GM12865 (cell line): Measurements from ENCODE around the gene TMEM132A.
A peak's percentile ranks its signal among the peaks of the same experiment; 100 is the strongest.

ENCODE experiments used
- DNase-seq: peaks from one replicate; pipeline ENCODE4 v3.0.0; 2010; ENCODE audit warnings: low read depth
- H3K4me3 ChIP-seq: 2 replicates; pipeline ENCODE4 v1.5.1; 2011; ENCODE audit warnings: mild to moderate bottlenecking, low read depth, low read length, control low read depth
- CTCF ChIP-seq: IDR thresholded peaks from 2 replicates; pipeline ENCODE4 v1.5.1; 2011; ENCODE audit warnings: low read length, control low read depth, low read depth, inconsistent platforms; ENCODE audit not compliant: insufficient read depth; ENCODE audit errors: missing control alignments

The TMEM132A gene

DNA sequence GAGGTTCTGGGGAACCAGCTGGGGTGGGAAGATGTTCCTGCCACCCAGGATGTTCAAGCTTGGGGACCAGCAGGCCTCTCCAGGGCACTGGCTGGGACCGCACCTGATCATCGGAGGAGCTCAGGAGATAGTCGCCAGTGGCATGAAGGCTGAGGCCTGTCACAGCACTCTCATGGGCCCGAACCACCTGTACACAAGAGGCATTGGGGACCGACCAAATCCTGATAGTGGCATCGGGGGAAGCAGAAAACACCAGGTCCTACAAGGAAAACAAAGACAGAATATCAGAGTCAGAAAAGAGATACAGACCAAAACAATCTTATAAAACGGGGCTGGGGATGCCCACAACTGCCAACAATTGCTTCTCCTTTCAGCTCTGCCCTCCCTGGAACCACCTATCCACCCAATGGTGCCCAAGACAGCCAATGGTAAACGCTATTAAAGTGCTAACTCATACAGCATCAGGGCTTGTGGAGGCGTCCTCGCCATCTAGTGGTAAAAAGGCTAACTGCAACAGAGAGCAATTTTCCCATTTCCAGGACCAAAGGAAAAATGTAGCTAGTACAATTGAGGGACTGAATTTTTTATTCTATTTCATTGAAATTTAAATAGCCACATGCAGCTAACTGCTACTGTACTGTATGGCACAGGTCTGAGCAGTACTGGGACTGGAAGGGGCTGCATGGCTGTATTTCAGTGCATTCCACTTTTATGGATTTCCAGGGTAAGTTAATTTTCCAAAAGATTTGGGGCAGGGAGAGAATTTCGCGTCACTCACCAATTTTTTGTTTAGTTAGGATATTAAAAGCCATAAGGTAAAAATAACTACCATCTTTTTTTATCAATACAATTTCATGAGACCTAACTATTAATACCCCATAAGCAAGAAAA is 25.0 kb upstream of the TMEM132A start:
- DNase-seq, result peak; percentile 54
- H3K4me3 ChIP-seq, result no peak overlapping the region
- peak; percentile 95 for TF ChIP-seq CTCF

GRCh38 chr11:60899977-60900376 is 24.3 kb upstream of the TMEM132A start:
- TF ChIP-seq CTCF, result no peak
- H3K4me3 ChIP-seq, result no peak overlapping the region
- no peak for DNase-seq

GRCh38 chr11:60900673-60901404 is 23.4 kb upstream of the TMEM132A start:
- DNase-seq, result no peak
- TF ChIP-seq CTCF, result no peak
- H3K4me3 ChIP-seq, result no peak overlapping the region

GRCh38 chr11:60902625-60903024 is 21.6 kb upstream of the TMEM132A start:
- no peak for TF ChIP-seq CTCF
- DNase-seq, result no peak
- H3K4me3 ChIP-seq, result no peak overlapping the region

DNA sequence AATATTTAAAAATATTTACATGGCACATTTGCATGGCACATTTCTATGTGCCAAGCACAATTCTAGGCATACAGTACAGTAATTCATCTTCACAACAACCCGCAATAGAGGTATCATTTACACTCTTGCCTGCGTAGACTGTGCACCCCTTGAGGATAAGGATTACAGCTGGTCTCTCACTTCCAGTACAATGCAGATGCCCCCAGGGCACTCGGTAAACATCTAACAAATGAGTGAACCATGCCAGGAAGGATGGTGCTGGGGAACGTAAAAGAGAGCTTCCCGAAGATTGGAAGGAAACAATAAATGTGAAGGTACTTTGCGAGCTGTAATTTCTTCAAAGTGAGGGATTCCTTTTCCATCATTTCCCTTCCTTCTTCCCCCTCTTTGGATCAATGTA is 19.2 kb upstream of the TMEM132A start:
- H3K4me3 ChIP-seq, result peak overlapping the region; percentile 74
- TF ChIP-seq CTCF, result no peak
- no peak for DNase-seq

DNA sequence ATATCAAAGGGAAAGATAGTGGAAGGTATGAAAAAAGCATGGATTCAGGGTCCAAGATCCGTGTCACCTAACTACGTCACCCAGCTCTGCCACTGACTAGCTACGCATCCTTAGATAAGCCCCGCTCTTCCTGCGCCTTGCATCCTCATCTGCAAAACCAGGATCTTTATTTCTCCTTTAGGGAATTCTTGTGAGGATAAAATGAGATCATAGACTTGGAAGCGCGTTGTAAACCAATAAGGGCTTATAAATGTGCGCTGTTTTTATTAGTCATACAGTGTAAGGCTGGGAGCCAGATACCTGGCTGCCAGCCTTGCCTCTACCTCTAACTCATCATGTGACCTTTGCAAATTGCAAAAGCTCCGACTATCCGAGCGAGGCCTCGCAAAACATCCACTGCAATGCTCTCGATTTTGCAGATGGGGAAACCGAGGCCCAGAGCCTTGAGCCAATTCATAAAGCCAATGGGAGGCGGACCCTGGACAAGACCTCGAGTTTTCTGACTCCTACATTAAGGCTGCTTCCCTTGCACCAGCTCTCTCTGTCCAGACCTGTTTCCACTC is 18.6 kb upstream of the TMEM132A start:
- no peak for DNase-seq

More for the DNA sequence above, 18.6 kb upstream of the TMEM132A start:
- TF ChIP-seq CTCF, result no peak
- H3K4me3 ChIP-seq, result peak overlapping the region; percentile 74
